Fibroblast of peridontal ligament (primary cell): ENCODE measurements around the gene IGF2.

Experiments used
- DNase-seq: peaks from one replicate; pipeline ENCODE4 v3.0.0-alpha.2; 2010; ENCODE audit errors: extremely low read depth

Gene IGF2

DNA sequence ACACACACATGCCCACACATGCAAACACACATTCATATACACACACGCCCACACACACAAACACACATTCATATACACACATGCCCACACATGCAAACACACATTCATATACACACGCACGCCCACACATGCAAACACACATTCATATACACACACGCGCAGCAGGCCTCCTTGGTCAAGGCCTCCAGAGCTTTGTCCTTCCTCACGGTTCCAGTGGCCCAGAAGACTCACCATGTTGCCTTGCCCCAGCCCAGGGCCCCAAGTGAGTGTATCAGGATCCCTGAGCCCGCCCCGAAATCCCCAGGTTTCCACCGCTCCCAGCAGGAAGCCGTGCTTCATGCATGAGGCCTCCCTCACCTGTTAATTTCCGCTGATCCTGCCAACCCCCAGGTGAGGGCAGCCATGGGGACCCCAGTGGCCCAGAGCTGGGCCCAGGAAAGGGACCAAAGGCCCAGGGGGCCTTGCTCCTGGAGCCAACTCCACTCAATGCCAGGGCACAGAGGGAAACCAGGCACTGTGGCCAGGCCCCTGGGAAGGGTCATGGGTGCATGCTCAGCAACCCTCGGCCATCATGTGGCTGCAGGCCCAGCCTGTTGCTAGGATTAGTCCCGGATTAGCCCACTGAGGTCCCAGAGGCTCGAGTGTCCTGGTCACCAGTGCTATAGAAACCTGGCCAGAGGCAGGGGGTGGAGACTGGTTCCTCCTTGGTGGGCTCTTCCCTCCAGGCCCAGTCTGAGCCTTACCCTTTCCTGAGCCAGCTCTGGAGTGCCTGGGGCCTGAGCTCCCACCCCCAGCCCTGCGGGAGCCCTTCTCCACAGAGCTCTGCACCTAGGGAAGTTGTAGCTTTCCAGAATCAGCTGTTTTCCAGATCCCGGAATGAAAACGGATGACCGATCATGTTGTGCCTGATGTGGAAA lies 34.4 kb downstream of the IGF2 start:
- DNase-seq: no peak

DNA sequence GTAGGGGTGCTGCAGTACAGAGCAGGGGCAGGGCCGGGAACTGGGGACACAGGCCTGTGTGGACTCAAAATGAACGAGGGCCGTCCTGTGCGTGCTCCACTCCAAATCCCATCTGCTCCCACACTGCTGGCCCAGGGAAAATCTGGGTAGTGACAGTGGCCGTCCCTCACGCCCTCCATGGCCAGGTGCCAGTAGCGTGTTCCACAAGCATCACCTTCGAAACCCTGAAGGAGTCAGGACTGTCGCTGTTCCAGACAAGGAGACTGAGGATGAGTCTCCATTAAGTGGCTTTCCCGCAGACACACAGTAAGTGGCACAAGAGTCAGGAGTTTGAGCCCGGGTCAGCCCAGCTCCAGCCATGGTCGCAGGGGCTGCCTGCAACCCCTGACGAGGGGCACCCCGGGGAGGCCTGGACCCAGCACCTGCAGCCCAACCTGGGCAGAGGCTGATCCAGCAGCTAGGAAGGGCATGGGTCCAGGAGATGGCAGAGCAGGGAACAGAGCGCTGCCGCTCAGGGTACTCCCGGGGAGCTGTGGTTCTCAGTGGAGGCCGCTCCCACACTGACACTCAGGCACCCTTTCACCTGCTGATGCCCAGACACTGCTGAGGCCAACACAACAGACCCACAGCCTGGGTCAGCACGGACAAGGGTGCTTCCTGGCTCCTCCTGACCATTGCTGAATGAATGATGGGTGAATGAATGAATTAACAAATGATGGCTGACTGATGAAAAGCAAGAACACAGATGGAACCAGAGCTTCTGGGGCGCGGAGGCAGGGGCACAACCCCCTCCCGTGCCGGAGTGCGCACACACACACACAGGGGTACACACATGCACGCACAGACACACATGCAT lies 35.3 kb downstream of the IGF2 start:
- no peak for DNase-seq

DNA sequence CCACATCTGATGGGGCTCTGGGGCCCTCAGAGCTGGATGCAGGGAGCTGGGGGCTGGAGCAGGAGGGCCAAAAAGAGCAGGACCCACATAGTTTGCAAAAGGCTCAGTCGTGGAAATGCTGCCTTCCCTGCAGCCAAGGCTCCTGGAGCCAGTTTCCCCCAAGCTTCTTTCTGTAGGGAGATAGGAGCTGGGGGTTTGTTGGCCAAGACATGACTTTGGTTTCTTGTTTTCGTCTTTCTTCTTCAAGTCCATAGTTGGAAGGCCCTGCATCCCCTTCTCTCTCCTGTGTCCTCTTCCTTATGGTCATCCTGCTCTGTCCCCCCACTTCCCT lies 36.3 kb downstream of the IGF2 start:
- DNase-seq: no peak

DNA sequence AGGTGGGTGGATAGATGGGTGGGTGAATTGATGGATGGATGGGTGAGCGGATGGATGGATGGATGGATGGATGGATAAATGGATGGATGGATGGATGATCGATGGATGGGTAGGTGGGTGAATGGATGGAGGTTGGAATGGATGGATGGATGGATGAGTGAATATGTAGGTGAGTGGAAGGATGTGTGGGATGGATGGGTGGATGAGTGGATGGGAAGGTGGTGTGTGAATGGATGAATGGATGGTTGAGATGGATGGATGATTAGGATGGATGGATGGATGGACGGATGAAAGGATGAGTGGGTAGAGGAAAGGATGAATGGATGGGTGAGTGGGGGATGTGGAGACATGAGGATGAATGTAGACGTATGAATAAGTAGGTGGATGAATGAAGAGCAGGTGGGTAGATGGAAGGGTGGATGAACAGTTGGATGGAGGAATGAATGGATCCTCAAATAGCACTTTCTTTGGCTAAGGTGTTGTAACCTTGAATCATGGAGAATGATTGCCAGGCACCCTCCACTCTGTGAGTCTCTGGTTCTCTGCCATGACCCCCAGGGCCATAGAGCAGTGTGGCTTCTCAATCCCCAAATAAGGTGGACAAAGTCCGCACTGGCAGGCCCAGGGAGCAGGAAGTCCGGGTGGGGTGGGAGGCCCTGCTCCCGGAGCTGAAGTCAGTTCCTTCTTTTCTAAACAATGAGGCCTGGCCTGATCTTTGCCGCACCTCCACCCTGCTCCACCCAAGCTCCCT lies 36.9 kb downstream of the IGF2 start:
- no peak for DNase-seq

DNA sequence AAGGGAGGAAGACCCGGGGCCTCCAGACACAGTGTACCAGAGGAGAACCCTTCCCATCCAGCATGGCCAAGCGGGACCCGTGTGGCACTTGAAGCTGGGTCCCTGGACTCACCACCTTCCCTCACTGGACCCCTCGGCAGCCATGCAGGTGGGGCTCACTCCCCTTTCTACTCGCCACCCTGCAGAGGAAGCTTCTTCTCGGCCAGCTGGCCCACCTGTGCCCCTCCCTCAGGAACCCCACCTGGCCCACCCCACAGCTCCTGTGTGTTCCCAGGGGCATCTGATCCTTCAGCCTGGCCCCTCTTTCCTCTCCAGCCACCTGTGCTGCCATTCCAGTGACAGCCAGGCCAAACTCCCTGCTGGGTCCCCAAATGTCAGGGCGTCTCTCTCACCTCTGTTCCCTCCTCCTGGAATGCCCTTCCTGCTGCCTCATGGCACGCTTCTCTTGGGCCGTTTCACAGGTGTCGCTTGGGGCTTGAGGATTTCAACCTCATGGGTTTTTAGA lies 38.0 kb downstream of the IGF2 start:
- DNase-seq: no peak

DNA sequence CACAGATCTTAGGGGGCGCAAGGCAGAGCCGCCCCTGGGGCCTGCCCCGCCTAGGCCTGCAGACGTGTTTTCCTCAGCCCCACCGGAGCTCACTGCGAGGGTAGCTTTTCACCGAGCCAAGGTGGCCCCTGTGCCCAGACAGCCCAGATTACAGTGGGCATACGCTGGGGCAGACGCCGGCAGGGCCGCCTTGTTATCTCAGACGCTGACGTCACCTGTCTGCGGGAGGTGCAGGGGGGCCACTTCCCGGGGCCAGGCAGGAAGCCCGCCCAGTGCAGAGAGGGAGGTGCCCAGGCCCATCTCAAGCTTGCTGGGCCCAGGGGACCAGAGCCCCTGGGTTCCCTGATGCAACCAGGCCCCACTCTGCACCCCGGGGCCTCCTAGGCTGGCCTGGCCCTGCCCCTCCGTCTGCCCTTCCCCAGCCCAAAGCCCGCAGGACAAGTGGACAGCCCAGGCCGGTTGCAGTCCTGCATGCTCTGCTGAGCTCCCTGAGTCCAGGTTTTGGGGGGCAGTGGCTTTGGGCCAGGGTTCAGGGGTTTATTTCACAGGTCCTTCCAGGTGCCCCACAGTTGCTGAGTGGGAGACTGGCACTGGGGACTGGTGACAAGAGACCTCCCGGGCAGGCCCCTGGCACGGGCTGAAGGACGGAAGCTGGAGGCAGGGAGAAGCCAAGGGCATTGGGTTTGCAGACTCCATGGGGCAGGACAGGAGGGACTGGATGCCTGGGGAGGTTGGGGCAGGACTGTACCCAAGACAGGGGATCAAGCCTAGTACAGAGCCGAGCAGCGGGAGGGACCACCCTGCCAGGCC lies 38.6 kb downstream of the IGF2 start:
- no peak for DNase-seq

DNA sequence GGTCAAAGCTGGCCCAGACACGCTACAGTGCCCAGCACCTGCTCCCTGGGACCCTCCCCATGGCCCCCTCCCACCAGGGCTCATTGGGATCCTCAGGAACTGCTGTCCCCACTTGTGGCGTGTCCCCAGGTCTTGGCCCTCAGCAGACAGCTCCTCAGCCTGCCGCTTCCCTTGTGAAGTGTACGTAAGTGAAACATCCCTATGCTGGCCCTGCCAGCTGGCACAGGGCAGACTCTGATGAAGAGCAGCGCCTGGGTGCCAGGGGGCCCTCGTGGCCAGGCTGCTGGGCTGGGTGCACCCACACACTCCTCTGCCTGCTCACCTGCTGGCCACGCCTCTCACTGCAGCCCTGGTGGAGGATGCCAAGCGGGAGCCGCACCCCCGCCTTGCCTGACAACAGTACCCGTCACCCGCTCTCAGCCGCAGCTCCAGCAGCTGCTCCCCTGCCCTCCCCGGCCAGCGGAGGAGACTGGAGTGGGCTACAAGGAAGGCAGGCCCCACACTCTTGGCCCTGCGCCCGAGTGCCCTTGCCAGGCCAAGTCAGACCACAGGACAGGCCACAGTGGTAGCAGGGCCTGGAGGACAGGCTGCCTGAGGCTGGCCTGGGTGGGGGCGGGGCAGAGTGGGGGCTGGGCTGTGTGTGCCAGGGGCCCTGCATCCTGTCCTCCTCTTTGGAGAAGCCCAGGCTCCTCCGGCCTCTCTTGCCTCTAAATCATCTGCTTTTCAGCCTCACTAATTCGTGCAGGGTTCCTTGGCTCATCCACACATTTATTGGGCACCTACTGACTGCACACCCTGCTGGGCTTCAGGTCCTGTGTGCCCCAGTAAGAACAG lies 39.5 kb downstream of the IGF2 start:
- DNase-seq: no peak

DNA sequence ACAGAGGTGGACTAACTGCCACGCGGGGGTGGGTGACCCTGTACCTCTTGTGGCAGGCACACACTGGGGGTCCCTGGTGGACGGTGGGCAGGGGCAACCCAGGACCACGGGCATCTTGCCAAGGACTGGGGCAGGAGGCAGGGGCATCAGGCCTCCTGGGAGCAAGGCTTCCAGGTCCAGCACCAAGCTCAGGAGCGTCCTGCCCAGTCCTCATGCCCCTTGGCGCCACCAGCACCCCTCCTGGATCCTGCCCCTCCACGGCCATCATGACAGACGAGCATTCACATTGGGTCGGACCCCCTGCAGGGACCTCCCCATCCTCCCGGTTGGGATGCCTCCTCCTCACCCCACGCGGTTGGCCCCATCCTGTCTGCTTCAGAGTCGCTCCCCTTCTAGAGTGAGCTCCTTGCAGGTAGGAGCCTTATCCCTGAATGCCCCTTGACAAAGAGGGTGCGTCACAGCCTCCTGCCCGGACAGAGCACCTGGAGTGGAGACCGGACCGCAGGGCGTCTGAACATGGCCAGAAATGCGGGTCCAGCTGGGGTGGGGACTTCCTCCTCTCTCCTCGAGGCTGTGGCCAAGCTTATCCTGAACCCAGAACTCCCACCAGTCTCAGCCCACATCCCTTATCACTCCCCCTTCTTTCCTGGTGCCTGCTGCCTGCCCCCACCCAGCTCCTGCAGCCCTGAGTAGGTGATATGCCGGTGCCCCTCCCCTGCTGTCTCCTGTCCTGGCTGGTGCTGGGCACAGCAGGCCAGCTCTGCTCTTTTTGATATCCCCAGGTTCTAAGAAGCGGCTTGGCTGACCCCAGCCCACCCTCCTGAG lies 40.3 kb downstream of the IGF2 start:
- DNase-seq: no peak

DNA sequence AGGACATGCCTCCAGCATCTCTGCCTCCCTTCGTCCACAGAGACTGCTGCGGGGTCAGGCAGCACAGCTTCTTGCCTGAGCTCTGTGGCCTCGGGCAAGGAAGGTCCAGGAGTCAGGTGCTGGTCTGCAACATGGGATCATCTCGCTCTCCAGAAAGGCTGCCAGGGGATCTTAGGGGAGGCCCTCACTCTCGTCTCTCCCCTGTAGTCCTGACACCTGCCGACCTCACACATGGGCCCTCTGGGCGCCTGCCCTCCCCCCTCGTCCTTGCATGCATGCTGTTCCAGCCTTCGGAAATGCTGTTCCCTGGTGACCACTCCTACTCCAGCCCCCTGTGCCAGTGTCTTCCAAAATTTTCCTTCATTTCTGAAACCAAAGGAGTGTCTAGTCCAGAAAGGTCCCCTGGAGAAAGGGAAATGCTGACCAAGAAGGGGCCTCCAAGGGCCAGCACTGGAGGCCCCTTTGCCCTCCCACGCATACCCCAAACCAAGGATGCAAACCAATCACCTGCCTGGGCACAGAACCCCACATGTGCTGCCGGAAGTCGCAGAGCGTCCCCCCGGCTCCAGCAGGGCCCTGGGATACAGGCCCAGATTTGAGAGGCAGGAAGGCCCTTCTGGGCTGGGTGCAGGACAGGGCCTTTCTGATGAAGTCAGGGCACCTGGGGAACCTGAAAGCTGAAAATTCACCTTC lies 41.0 kb downstream of the IGF2 start:
- no peak for DNase-seq

DNA sequence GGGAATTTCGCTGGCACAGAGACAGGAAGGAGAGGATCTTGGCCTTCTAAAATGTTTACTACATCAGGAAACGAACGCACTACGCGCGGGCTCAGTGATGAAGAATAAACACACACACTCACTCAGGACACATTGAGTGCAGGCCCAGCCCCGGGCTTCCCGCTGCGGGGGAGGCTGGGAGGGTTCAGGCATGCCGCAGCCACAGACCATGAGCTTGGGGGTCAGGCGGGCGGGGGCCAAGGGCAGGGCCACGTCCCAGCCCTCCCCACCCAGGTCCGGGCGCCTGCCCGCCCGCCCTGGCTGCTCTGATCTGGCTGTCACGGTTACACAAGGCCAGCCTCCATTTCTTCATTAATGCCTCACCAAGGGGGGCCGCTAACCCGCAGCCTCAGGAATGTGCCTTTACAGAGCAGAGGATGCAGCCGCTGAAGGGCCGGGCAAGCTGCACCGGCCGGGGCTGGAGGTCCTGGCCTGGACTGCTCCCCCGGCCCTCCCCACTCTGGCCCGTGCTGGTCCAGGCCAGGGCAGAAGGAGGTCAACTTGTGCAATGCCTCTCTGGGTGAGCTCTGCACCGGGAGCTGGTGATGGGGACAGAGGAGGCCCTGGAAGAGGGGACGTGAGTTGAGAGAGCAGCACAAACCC lies 41.7 kb downstream of the IGF2 start:
- DNase-seq: peak; percentile 79

DNA sequence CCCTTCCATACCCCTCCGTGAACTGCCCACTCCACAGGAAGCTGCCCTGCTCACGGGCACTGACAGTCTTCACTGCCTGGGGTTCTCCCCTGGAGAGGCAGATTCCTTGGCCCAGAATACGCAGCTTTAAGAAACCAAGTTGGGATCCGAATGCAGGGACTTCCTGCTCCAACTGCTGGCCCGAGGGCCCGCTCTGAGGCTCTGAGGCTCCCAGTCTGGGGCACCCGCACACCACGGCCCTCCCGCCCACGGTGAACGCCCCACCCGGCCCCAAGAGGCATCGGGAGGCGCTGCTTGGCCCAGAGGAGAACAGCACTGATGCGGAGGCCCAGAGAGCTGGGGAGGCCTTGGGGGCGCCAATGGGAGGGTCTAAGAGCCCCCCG lies 42.3 kb downstream of the IGF2 start:
- no peak for DNase-seq

DNA sequence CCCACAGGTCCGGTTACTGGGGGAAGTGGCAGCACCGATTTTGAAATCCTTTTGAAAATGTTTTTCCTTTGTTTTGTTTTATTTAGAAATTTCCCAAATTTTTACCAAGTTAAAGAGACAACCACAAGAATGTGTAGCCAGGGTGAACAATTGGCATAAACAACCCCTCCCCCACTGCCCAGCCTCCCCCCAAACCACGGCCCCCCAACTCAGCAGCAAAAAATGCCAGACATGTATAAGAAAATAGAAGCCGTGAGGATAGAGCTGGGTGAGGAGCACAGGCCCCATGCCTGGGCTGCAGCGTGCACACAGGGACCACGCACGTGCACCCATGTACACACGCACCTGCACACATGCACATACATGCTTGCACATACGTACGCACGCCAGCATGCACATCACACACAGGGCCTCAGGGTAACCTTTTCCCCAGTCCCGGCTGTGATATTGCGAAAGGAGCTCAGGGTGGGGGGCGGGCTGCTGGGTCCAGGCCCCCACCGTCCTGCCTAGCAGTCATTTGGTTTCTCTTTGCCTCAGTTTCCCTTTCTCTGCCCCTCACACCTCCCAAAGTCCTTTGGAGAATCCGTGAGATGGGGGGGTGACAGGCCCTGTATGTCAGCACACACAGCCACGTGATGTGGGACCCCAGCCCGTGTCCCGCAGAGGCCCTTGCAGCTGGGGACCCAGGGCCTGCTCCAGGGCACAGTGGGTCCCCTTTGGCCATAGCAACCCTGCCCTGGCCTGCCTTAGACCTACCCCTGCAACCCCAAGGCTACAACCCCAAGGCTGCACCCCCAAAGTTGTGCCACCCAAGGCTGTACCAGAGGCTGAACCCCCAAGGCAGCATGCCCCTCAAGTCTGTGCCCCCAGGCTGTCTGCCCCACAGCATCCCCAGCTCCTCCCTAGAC lies 42.9 kb downstream of the IGF2 start:
- DNase-seq: peak; percentile 54

DNA sequence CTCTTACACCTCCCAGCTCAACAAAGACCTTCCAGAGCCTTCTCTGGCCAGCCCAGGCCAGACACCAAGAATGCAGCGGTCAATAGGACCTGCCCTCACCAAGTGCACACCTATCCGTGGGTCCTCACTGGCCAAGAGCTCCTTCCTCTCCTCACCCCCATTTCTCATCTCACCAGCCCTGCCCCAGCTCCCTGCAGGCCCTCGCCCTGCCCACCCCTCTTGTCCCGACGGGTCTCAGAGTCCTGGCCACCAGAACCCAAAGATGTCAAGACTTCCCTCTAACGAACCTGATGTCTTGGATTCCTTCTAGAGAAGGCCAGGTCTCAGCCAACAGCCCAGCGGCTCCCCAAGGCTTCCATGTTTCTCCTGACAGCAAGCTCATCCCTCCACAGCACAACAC lies 43.6 kb downstream of the IGF2 start:
- no peak for DNase-seq

DNA sequence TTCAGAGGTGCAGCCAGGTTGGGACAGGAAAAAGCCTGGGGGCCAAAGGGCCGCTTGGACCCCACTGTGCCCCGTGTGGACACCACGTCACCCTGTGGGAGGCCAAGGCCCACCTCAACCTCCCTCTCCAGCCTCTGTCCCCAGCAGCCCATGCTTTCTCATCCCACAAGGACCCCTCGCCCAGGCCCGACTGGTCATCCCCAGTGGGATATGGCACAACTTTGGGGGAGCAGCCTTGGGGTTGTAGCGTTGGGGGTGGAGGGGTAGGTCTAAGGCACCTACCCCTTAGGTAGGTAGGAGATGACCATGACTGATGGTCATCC lies 44.0 kb downstream of the IGF2 start:
- no peak for DNase-seq

DNA sequence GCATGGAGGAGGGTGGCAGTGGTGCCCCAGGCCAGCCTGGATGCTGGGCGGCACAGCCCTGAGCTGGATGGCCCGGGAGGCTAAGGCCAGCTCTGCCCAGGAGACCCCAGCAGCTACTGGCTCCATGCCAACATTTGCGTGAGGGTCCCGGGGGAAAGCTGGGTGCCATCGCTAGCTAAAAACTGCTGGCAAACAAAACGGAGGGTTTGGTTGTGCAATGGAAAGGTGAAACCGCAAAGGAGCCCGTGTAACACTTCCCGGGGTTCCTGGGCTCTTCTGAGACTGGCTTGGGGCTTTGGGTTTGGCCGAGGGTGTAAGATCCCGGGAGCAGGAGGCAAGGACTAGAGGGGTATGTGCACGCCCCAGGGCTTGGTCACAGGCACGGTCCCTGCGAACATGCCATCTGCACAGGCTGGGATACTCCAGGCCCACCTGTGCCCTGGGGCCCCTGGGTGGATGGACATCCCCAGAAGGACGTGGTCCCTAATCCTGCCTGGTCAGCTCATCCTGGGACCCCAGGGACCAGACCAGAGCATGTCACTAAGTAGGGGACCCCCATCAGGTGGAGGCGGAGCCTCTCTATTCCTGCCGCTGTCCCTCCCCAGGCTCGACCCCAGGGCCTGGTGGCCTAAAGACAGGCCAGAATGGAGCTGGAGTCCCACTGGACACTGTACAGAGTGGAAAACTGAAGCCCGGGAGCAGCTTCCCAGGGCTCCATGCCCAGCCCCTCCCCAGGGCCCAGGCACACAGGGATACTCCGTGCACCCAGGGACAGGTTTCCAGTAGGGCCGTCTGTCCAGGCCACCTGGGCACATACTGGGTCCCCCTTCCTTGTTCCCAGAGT lies 44.6 kb downstream of the IGF2 start:
- DNase-seq: no peak

DNA sequence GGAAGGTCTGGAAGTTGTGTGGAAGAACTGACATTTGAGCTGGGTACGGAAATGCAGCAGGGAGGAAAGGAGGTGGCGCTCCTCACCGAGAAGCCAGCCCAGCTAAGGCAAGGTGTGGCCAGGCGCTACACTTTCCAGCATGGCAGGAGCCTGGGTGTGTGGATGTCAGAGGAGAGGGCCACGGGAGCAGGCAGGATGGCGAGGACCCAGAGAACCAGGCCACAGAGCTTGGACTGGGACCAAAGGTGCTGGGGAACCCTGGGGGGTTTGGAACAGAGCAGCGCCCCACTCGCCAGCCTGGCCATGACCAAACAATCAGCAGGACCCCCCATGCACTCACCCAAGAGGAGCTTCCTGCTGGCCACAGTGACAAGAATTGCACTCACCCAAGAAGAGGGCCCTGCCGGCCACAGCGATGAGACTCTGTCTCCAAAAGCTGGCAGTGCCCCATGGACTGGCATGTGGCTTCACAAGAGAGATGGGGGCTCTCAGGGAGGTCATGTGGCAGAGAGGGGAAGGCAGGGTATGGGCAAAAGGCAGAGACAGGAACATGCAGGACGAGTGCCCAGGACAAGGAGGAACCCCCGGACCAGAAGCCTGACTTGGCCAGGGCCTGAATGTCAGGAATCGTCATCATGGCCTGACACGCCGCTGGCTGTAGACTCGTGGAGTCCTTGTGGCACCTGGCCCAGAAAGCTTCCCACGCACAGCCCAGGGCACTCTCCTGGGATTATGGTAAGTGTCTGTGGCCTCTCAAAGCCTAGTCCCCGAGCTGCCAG lies 45.4 kb downstream of the IGF2 start:
- DNase-seq: no peak
